Keratinocyte (primary cell): Measurements from ENCODE around the gene HCFC1R1. TPM values are rescaled to one million over a fixed set of nuclear protein-coding genes. Genes with fewer than 3 reads are reported as not detected.

Experiments
- DNase-seq: peaks from one replicate; pipeline ENCODE4 v3.0.0-alpha.2; 2011; ENCODE audit warnings: low read depth, missing footprints, low spot score
- FAIRE-seq: peaks from 2 replicates; lab custom pipeline; 2011; peaks lifted over from hg19 to GRCh38; lab: Jason Lieb, UNC
- H2AFZ ChIP-seq: 2 replicates; pipeline ENCODE4 v1.6.0; 2012; ENCODE audit warnings: low read length, control low read depth, inconsistent platforms; ENCODE audit not compliant: control insufficient read depth
- H3K27ac ChIP-seq: 2 replicates; pipeline ENCODE4 v1.5.1; 2011; ENCODE audit warnings: low read length; ENCODE audit not compliant: control insufficient read depth, insufficient read depth
- H3K27me3 ChIP-seq: 3 replicates; pipeline ENCODE4 v1.6.0; 2011; ENCODE audit warnings: low read length; ENCODE audit not compliant: control insufficient read depth, insufficient read depth; ENCODE audit errors: extremely low read depth
- H3K36me3 ChIP-seq, 2 experiments: 2 replicates in 1 of 2; 3 replicates in 1 of 2; pipeline ENCODE4 v1.5.1; 2011; ENCODE audit warnings: low read length in 2 of 2, mild to moderate bottlenecking in 1 of 2; ENCODE audit not compliant: control insufficient read depth in 2 of 2, insufficient read depth in 2 of 2; ENCODE audit errors: extremely low read depth in 1 of 2
- H3K4me1 ChIP-seq: 3 replicates; pipeline ENCODE4 v1.5.1; 2011; ENCODE audit warnings: low read length; ENCODE audit not compliant: control insufficient read depth, insufficient read depth; ENCODE audit errors: extremely low read depth
- H3K4me2 ChIP-seq: 3 replicates; pipeline ENCODE4 v1.6.0; 2011; ENCODE audit warnings: low read depth, low read length; ENCODE audit not compliant: control insufficient read depth, insufficient read depth; ENCODE audit errors: extremely low read depth
- H3K4me3 ChIP-seq, 3 experiments: fragments of 200-600 bp in 1 of 3; sonication (generic) in 1 of 3; 2 replicates in 2 of 3; 3 replicates in 1 of 3; pipeline ENCODE4 v1.5.1; 2011 to 2016; ENCODE audit warnings: low read length in 3 of 3, mild to moderate bottlenecking in 3 of 3, control low read depth in 2 of 3, inconsistent platforms in 1 of 3, low read depth in 1 of 3, mixed read lengths in 1 of 3, mixed run types in 1 of 3, moderate library complexity in 1 of 3; ENCODE audit not compliant: control insufficient read depth in 2 of 3, insufficient read depth in 2 of 3; ENCODE audit errors: extremely low read depth in 1 of 3
- H3K79me2 ChIP-seq: 2 replicates; pipeline ENCODE4 v1.6.0; 2012; ENCODE audit warnings: low read length; ENCODE audit not compliant: control insufficient read depth, insufficient read depth
- H3K9ac ChIP-seq: 3 replicates; pipeline ENCODE4 v1.6.0; 2011; ENCODE audit warnings: low read length; ENCODE audit not compliant: control insufficient read depth, insufficient read depth; ENCODE audit errors: extremely low read depth
- H3K9me1 ChIP-seq: 3 replicates; pipeline ENCODE4 v1.6.0; 2011; ENCODE audit warnings: low read length; ENCODE audit not compliant: control insufficient read depth, insufficient read depth; ENCODE audit errors: extremely low read depth
- H3K9me3 ChIP-seq: 2 replicates; pipeline ENCODE4 v1.5.1; 2012; ENCODE audit warnings: low read depth, low read length; ENCODE audit not compliant: control insufficient read depth
- H4K20me1 ChIP-seq: 3 replicates; pipeline ENCODE4 v1.6.0; 2011; ENCODE audit warnings: low read length; ENCODE audit not compliant: control insufficient read depth, insufficient read depth; ENCODE audit errors: extremely low read depth
- EZH2 ChIP-seq: IDR thresholded peaks from one replicate; pipeline ENCODE4 v1.6.1; 2012; ENCODE audit warnings: inconsistent platforms, mild to moderate bottlenecking, low read length, moderate library complexity
- dilution Hi-C: fragments of 300-500 bp; cut with MboI; formaldehyde crosslinking; loops from one replicate; pipeline ENCODE4 v1.7.0; 2020; ENCODE audit warnings: low sequenced_read_pairs; ENCODE audit not compliant: extremely low pct_ligation_motif_present
- polyA plus RNA-seq, 5 experiments: library from polyadenylated mRNA; depleted of rRNA in 3 of 5; stranded (reverse) in 3 of 5; stranded (forward) in 1 of 5; unstranded in 1 of 5; fragments of >200 nt; gene quantifications; 1 replicate in 1 of 5; 2 replicates in 3 of 5; 3 replicates in 1 of 5; pipeline versions ENCODE4 v1.2.1 to v1.2.3, GENCODE V29; 2011 to 2012; ENCODE audit warnings: missing spikeins in 2 of 5, low read depth in 1 of 5, low replicate concordance in 1 of 5
- small RNA-seq, 3 experiments: library from RNA; depleted of rRNA; stranded (forward); fragments of <200 nt; gene quantifications; one replicate each; pipeline ENCODE3, GENCODE V24; 2012; ENCODE audit warnings: low read depth in 3 of 3, low replicate concordance in 1 of 3; ENCODE audit not compliant: insufficient read length in 3 of 3
- TF ChIP-seq, protein P1 (sequence below), 3 experiments: IDR thresholded peaks in 1 of 3; conservative IDR thresholded peaks in 1 of 3; optimal IDR thresholded peaks in 1 of 3; 2 replicates in 2 of 3; 3 replicates in 1 of 3; pipeline versions ENCODE3 to v1.5.1; 2011; ENCODE audit warnings: low read length in 3 of 3, mild to moderate bottlenecking in 3 of 3, moderate library complexity in 2 of 3, control low read depth in 1 of 3, inconsistent platforms in 1 of 3; ENCODE audit not compliant: insufficient read depth in 2 of 3; ENCODE audit errors: extremely low read depth in 1 of 3

HCFC1R1 gene
- polyA plus RNA-seq, 1 donor (not counting 4 experiments of a cell fraction or from before 2014, with no cell fraction given), result 13.0 TPM

DNA sequence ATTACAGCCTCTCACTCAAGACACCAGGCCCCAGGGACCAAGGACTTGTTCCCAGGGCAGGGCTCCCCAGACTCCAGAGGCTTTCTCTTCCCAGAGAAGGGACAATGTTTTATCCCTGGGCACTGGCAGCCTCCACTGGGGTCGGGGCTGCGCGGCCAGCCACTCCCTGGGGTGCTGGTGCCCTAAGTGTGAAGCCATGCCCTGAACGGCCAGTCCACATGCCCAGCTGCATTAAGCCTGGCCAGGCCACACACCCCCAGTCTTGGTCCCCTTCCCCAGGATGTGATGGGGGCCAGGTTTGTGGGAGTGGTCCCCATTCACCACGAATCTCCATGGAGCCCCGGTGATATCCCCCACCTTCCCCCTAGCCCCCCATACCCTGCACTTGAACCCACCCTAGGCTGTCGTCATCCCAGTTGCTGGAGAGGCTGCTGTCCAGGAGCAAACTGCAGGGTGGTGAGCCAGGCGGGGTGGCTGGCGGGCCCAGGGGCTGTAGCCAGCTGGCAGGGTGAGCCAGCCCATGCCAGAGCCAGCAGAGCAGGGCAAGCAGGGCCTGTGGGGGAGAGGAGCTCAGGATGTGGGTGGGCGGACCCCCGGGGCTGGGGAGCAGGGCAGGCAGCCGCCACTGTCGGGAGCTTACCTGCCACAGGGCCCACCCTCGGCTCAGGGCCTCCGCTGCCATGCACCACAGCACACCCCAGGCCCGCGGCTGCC, 50.0 kb downstream of the HCFC1R1 start:
- no peak for FAIRE-seq
- no peaks in the 10 kb centered on the region for H3K9me3 ChIP-seq
- dilution Hi-C loops, result no loop called here

DNA sequence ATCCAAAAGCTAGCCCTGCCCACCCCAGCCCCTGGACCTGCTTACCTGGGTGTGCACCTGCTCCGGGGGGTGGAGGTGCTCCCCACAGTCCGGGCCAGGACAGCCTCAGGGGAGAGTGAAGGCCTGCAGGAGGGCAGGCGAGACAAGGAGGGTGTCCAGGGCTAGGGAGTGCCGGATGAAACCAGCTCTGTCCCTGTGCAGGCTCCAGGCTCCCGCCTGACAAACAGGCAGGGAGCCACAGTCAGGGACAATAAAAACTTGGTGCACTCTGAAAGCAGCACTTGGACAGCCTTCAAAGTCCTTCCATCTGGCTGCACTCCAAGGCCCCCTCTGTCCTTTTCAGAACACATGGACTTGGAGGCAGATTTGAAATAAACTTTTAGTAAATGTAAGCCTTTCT, 50.6 kb downstream of the HCFC1R1 start:
- Histone ChIP-seq H4K20me1 (peaks cover 9% of the 10 kb centered on the region), H3K27ac (no peak overlapping the region), H3K9ac (no peak overlapping the region), H3K9me3 (no peaks in the 10 kb centered on the region), H3K4me3 (no peak overlapping the region), H3K9me1 (peaks cover 2% of the 10 kb centered on the region), H2AFZ (no peak overlapping the region), H3K4me2 (no peak overlapping the region), H3K36me3 (peaks cover 1 to 17% of the 10 kb centered on the region in 2 experiments), H3K4me1 (peaks cover 18% of the 10 kb centered on the region), H3K27me3 (no peaks in the 10 kb centered on the region), H3K79me2 (peaks cover 13% of the 10 kb centered on the region)
- TF ChIP-seq EZH2, result no peak
- TF ChIP-seq, protein P1, sequence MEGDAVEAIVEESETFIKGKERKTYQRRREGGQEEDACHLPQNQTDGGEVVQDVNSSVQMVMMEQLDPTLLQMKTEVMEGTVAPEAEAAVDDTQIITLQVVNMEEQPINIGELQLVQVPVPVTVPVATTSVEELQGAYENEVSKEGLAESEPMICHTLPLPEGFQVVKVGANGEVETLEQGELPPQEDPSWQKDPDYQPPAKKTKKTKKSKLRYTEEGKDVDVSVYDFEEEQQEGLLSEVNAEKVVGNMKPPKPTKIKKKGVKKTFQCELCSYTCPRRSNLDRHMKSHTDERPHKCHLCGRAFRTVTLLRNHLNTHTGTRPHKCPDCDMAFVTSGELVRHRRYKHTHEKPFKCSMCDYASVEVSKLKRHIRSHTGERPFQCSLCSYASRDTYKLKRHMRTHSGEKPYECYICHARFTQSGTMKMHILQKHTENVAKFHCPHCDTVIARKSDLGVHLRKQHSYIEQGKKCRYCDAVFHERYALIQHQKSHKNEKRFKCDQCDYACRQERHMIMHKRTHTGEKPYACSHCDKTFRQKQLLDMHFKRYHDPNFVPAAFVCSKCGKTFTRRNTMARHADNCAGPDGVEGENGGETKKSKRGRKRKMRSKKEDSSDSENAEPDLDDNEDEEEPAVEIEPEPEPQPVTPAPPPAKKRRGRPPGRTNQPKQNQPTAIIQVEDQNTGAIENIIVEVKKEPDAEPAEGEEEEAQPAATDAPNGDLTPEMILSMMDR (optimal IDR thresholded peaks at IDR 0.05 in 1 of 3, IDR thresholded peaks at IDR 0.05 in 1 of 3, conservative IDR thresholded peaks at IDR 0.05 in 1 of 3; ENCODE audit: extremely low read depth in 1 of 3, insufficient read depth in 2 of 3, low read length in 3 of 3), result no peak
- no peak for FAIRE-seq
- DNase-seq, result no peak
- dilution Hi-C loops, result no loop called here

More for the DNA sequence above, 50.0 kb downstream of the HCFC1R1 start:
- no peak overlapping the region for H3K9ac ChIP-seq
- no peaks in the 10 kb centered on the region for H3K27me3 ChIP-seq
- peaks cover 14% of the 10 kb centered on the region for H3K79me2 ChIP-seq
- no peak overlapping the region for H2AFZ ChIP-seq
- H3K4me3 ChIP-seq, result no peak overlapping the region
- no peak overlapping the region for H3K27ac ChIP-seq
- H3K36me3 ChIP-seq, result peaks cover 1 to 17% of the 10 kb centered on the region in 2 experiments
- H3K9me1 ChIP-seq, result peaks cover 2% of the 10 kb centered on the region
- no peak for DNase-seq
- TF ChIP-seq, protein P1 (optimal IDR thresholded peaks at IDR 0.05 in 1 of 3, IDR thresholded peaks at IDR 0.05 in 1 of 3, conservative IDR thresholded peaks at IDR 0.05 in 1 of 3; ENCODE audit: extremely low read depth in 1 of 3, insufficient read depth in 2 of 3, low read length in 3 of 3), result no peak
- no peak for TF ChIP-seq EZH2
- H4K20me1 ChIP-seq, result peaks cover 9% of the 10 kb centered on the region
- no peak overlapping the region for H3K4me2 ChIP-seq
- H3K4me1 ChIP-seq, result peaks cover 13% of the 10 kb centered on the region

Small RNAs within 50 kb of the gene (small RNA-seq; reads per million reads assigned to genes)
- gene LINC00514, result 0 to 0.25 (median 0) reads per million in 3 experiments

Other genes with a start within 250 kb of the HCFC1R1 start
- gene ELOB, start 246.7 kb downstream of the HCFC1R1 start, polyA plus RNA-seq, result 150 to 593 TPM (median 235 TPM) in 3 replicates
- gene PRSS33, start 236.4 kb downstream of the HCFC1R1 start, polyA plus RNA-seq, result not detected in 3 replicates
- gene PRSS41, start 225.5 kb downstream of the HCFC1R1 start, polyA plus RNA-seq, result not detected in 3 replicates
- gene PRSS21, start 206.7 kb downstream of the HCFC1R1 start, polyA plus RNA-seq, result 0.52 to 1.0 TPM (median 0.99 TPM) in 3 replicates
- gene ZG16B, start 193.6 kb downstream of the HCFC1R1 start, polyA plus RNA-seq, result 1.7 to 2.6 TPM (median 2.1 TPM) in 3 replicates
- gene PRSS22, start 165.8 kb downstream of the HCFC1R1 start, polyA plus RNA-seq, result 2.2 to 3.7 TPM (median 3.5 TPM) in 3 replicates
- gene FLYWCH2, start 140.7 kb downstream of the HCFC1R1 start, polyA plus RNA-seq, result 10.1 to 20.7 TPM (median 13.6 TPM) in 3 replicates
- 16.2 to 21.7 TPM (median 20.2 TPM) in 3 replicates for gene FLYWCH1, start 112.0 kb downstream of the HCFC1R1 start, polyA plus RNA-seq
- gene KREMEN2, start 59.7 kb downstream of the HCFC1R1 start, polyA plus RNA-seq, result 3.3 to 7.4 TPM (median 3.8 TPM) in 3 replicates
- 16.8 to 26.6 TPM (median 18.4 TPM) in 3 replicates for gene PAQR4, start 54.6 kb downstream of the HCFC1R1 start, polyA plus RNA-seq
- 3.0 to 16.0 TPM (median 6.9 TPM) in 3 replicates for gene PKMYT1, start 43.5 kb downstream of the HCFC1R1 start, polyA plus RNA-seq
- gene CLDN9, start 11.0 kb downstream of the HCFC1R1 start, polyA plus RNA-seq, result 0.02 TPM in 1 of 3 replicates, not detected in the others
- gene CLDN6, start 5.8 kb downstream of the HCFC1R1 start, polyA plus RNA-seq, result 0.12 TPM in 1 of 3 replicates, not detected in the others
- gene TNFRSF12A, start 3.6 kb downstream of the HCFC1R1 start, polyA plus RNA-seq, result 147 to 250 TPM (median 188 TPM) in 3 replicates
- 10.2 to 15.5 TPM (median 10.3 TPM) in 3 replicates for gene THOC6, start 93 bp upstream of the HCFC1R1 start, polyA plus RNA-seq
- gene BICDL2, start 13.0 kb upstream of the HCFC1R1 start, polyA plus RNA-seq, result 0.91 to 2.8 TPM (median 1.3 TPM) in 3 replicates
- 0.09 to 0.17 TPM (median 0.17 TPM) in 3 replicates for gene MMP25, start 22.6 kb upstream of the HCFC1R1 start, polyA plus RNA-seq
- gene IL32, start 41.7 kb upstream of the HCFC1R1 start, polyA plus RNA-seq, result 0.28 to 0.67 TPM (median 0.31 TPM) in 3 replicates
- gene ZSCAN10, start 75.4 kb upstream of the HCFC1R1 start, polyA plus RNA-seq, result not detected in 3 replicates
- gene ZNF205, start 88.6 kb upstream of the HCFC1R1 start, polyA plus RNA-seq, result 6.0 to 8.7 TPM (median 8.1 TPM) in 3 replicates
- 0.51 to 1.1 TPM (median 0.62 TPM) in 3 replicates for gene ZNF213, start 111.1 kb upstream of the HCFC1R1 start, polyA plus RNA-seq
- 0.51 to 0.89 TPM (median 0.58 TPM) in 3 replicates for gene OR1F1, start 164.3 kb upstream of the HCFC1R1 start, polyA plus RNA-seq
- 3.1 to 4.7 TPM (median 4.3 TPM) in 3 replicates for gene ZNF200, start 211.2 kb upstream of the HCFC1R1 start, polyA plus RNA-seq
- gene MEFV, start 232.7 kb upstream of the HCFC1R1 start, polyA plus RNA-seq, result 0.03 TPM in 1 of 3 replicates, not detected in the others